ENCODE data around the gene ATP6V0D1. TPM values are rescaled to one million over a fixed set of nuclear protein-coding genes. Genes with fewer than 3 reads are reported as not detected.

ATP6V0D1 gene
- polyA plus RNA-seq, 1 of the 3 experiments (the other 2 are of a cell fraction), result 135 TPM

GRCh38 chr16:67459066-67459860 lies 21.7 kb downstream of the ATP6V0D1 start:
- TF ChIP-seq ELF1 (IDR thresholded peaks at IDR 0.05) (0 out of 2 replicates have a peak, but pooled peaks have one; percentile 33), GABPA (IDR thresholded peaks at IDR 0.05; ENCODE audit: low read depth) (no peak)
- Histone ChIP-seq H4K20me1 (ENCODE audit: insufficient read depth) (peaks cover 79% of the 10 kb centered on the region), H3K79me2 (ENCODE audit: insufficient read depth) (peaks cover 52% of the 10 kb centered on the region), H2AFZ (ENCODE audit: low read depth) (no peak overlapping the region), H3K4me1 (ENCODE audit: control insufficient read depth in 1 of 2, insufficient read depth in 2 of 2, low read depth in 1 of 2, low read length in 1 of 2) (peaks cover 14 to 53% of the 10 kb centered on the region in 2 experiments; a peak in 3 of 4 replicates), H3K4me2 (peak overlapping the region; percentile 44; the same call in 1 of the 2 replicates), H3K27ac (ENCODE audit: low read depth in 2 of 2, low read length in 1 of 2) (peak overlapping the region in 1 of 2 experiments; percentile 30; a peak in 1 of 4 replicates), H3K9me2 (no peaks in the 10 kb centered on the region), H3K36me3 (replicated peaks in 1 of 2; ENCODE audit: control insufficient read depth in 1 of 2, insufficient read depth in 2 of 2, low read length in 1 of 2) (peaks cover 0 to 4% of the 10 kb centered on the region in 2 experiments), H3K9ac (no peak overlapping the region), H3K27me3 (ENCODE audit: insufficient read depth) (no peaks in the 10 kb centered on the region), H3K4me3 (ENCODE audit: low read depth in 2 of 2, low read length in 1 of 2) (no peak overlapping the region), H3K9me3 (no peaks in the 10 kb centered on the region), H3F3A (replicated peaks; ENCODE audit: insufficient read depth) (no peaks in the 10 kb centered on the region)
- ChIA-PET CTCF (interaction anchor here (0.9 to 8.2 kb wide), 7 partner anchors 9 to 199 kb away, joined by 3 to 76 read pairs (median 3); no protein-coding TSS in a partner anchor), POLR2A (no interaction called here)
- WGBS (ENCODE audit: low lambda C conversion rate), result 82% methylated on average over 3 of the region's 7 CpGs
- peak; percentile 38 for DNase-seq

- WGBS (ENCODE audit: low lambda C conversion rate), result 89% methylated on average over 3 of the region's 6 CpGs
- Histone ChIP-seq H3K36me3 (replicated peaks in 1 of 2; ENCODE audit: control insufficient read depth in 1 of 2, insufficient read depth in 2 of 2, low read length in 1 of 2) (peaks cover 0 to 4% of the 10 kb centered on the region in 2 experiments), H3K27ac (ENCODE audit: low read depth in 2 of 2, low read length in 1 of 2) (no peak overlapping the region; a peak in 1 of 4 replicates), H2AFZ (ENCODE audit: low read depth) (no peak overlapping the region), H3F3A (replicated peaks; ENCODE audit: insufficient read depth) (no peaks in the 10 kb centered on the region), H3K4me2 (no peak overlapping the region), H3K79me2 (ENCODE audit: insufficient read depth) (peaks cover 44% of the 10 kb centered on the region), H3K27me3 (ENCODE audit: insufficient read depth) (no peaks in the 10 kb centered on the region), H3K9me3 (no peaks in the 10 kb centered on the region), H3K9me2 (no peaks in the 10 kb centered on the region), H4K20me1 (ENCODE audit: insufficient read depth) (peaks cover 76% of the 10 kb centered on the region), H3K9ac (no peak overlapping the region), H3K4me3 (ENCODE audit: low read depth in 2 of 2, low read length in 1 of 2) (no peak overlapping the region), H3K4me1 (ENCODE audit: control insufficient read depth in 1 of 2, insufficient read depth in 2 of 2, low read depth in 1 of 2, low read length in 1 of 2) (peaks cover 14 to 52% of the 10 kb centered on the region in 2 experiments; a peak in 3 of 4 replicates)
- no peak for DNase-seq
- POLR2A ChIA-PET, result no interaction called here
- CTCF ChIA-PET, result interaction anchor here (0.6 to 1.2 kb wide), 4 partner anchors 14 to 42 kb away, joined by 3 read pairs; partner anchors contain the start of gene ZDHHC1
- no peak for TF ChIP-seq USF2 (IDR thresholded peaks at IDR 0.05; ENCODE audit: borderline replicate concordance, low read depth, low read length)
- TF ChIP-seq TAF1 (IDR thresholded peaks at IDR 0.05; ENCODE audit: borderline replicate concordance, low read depth, low read length), result no peak
- no peak for TF ChIP-seq NRF1 (IDR thresholded peaks at IDR 0.05; ENCODE audit: low read depth, low read length)
- TF ChIP-seq RAD21 (IDR thresholded peaks at IDR 0.05; ENCODE audit: low read length), result no peak
- TF ChIP-seq FOXM1 (IDR thresholded peaks at IDR 0.05; ENCODE audit: low read depth), result no peak
- TF ChIP-seq ELF1 (IDR thresholded peaks at IDR 0.05), result no peak
- no peak for TF ChIP-seq IRF3 (IDR thresholded peaks at IDR 0.05; ENCODE audit: low read depth, low read length)
- TF ChIP-seq TEAD4 (IDR thresholded peaks at IDR 0.05; ENCODE audit: borderline replicate concordance, insufficient read depth), result no peak
- no peak for TF ChIP-seq MAX (IDR thresholded peaks at IDR 0.05; ENCODE audit: low read depth)
- no peak for TF ChIP-seq USF1 (IDR thresholded peaks at IDR 0.05; ENCODE audit: borderline replicate concordance, low read depth)
- no peak for TF ChIP-seq RFX5 (IDR thresholded peaks at IDR 0.05; ENCODE audit: low read length)
- no peak for TF ChIP-seq FOXJ3 (CRISPR knock-in tag; IDR thresholded peaks at IDR 0.05)
- no peak for TF ChIP-seq FOSL2 (IDR thresholded peaks at IDR 0.05; ENCODE audit: borderline replicate concordance, low read depth)
- no peak for TF ChIP-seq GATA2 (CRISPR knock-in tag; IDR thresholded peaks at IDR 0.05)
- TF ChIP-seq TCF12 (IDR thresholded peaks at IDR 0.05), result no peak
- no peak for TF ChIP-seq SIN3A (IDR thresholded peaks at IDR 0.05; ENCODE audit: borderline replicate concordance, low read depth, low read length)
- TF ChIP-seq EP300 (IDR thresholded peaks at IDR 0.05; ENCODE audit: borderline replicate concordance in 1 of 2, low read depth in 1 of 2, low read length in 1 of 2), result no peak
These were observed 22.8 kb downstream of the ATP6V0D1 start for GRCh38 chr16:67458121-67458641.

All from SK-N-SH (cell line).